Activated CD8-positive, alpha-beta T cell treated with anti-CD3 and anti-CD28 coated beads, Interleukin-2, amount 10 ng/mL, durations not matched to agents 7 days and 5 days (primary cell): Measurements from ENCODE around the gene CIB4. TPM values are rescaled to one million over a fixed set of nuclear protein-coding genes. Genes with fewer than 3 reads are reported as not detected.

Experiments
- ATAC-seq: fragments of 150-1000 bp; cut with Tn5 transposase; one replicate; pipeline ENCODE4 v1.10.0; 2021; ENCODE audit warnings: moderate library complexity
- CTCF ChIA-PET: fragments of 350-600 bp; sonication (Branson Sonifier 250); formaldehyde crosslinking; loops from one replicate; lab custom pipeline; 2021; ENCODE audit warnings: antibody characterized with exemption; lab: Charles Lee
- POLR2A ChIA-PET: fragments of 350-600 bp; sonication (Branson Sonifier 250); formaldehyde crosslinking; loops from one replicate; lab custom pipeline; 2021; ENCODE audit warnings: antibody characterized with exemption; lab: Charles Lee
- DNase-seq: peaks from one replicate; pipeline ENCODE4 v3.0.0-alpha.2; 2020
- H3K27ac Mint-ChIP-seq: one replicate; pipeline ENCODE4 v1.8.0; 2021; ENCODE audit warnings: mild to moderate bottlenecking, mixed read lengths
- H3K27me3 Mint-ChIP-seq: one replicate; pipeline ENCODE4 v1.8.0; 2021; ENCODE audit warnings: low read depth, mixed read lengths
- H3K36me3 Mint-ChIP-seq: one replicate; pipeline ENCODE4 v1.8.0; 2021; ENCODE audit warnings: low read depth, mixed read lengths
- H3K4me1 Mint-ChIP-seq: one replicate; pipeline ENCODE4 v1.8.0; 2021; ENCODE audit warnings: low read depth, mixed read lengths
- H3K4me3 Mint-ChIP-seq: one replicate; pipeline ENCODE4 v1.8.0; 2021; ENCODE audit warnings: mild to moderate bottlenecking, mixed read lengths
- H3K9me3 Mint-ChIP-seq: one replicate; pipeline ENCODE4 v1.8.0; 2022; ENCODE audit warnings: mixed read lengths; ENCODE audit not compliant: insufficient read depth
- total RNA-seq, 2 experiments: library from RNA; stranded (reverse); gene quantifications; one replicate each; pipeline ENCODE4 v1.2.3, GENCODE V29; 2021

Gene CIB4
- total RNA-seq, 2 experiments from 2014 or later: not detected

DNA sequence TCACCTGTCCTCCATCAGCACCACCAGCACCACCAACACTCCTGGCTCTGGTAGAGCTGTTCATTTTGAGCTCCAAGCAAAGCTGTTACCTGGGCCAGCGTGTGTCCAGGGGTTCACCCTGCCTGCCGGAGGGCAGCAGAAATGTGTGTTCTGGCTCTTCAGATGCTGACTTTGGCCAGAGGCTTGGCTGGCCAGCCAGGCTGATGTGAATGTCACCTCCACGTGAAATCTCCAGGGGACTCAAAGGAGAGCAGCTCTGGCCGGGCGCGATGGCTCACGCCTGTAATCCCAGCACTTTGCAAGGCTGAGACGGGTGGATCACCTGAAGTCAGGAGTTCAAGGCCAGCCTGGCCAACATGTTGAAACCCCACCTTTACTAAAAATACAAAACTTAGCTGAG is 33.5 kb downstream of the CIB4 start:
- Mint-ChIP-seq H3K4me1 (peaks cover 21% of the 10 kb centered on the region), H3K27ac (no peak overlapping the region), H3K27me3 (peaks cover 17% of the 10 kb centered on the region), H3K36me3 (no peaks in the 10 kb centered on the region), H3K9me3 (no peaks in the 10 kb centered on the region), H3K4me3 (no peak overlapping the region)
- ChIA-PET POLR2A (interaction anchor here (0.6 kb wide), 1 partner anchor 238 kb away, joined by 3 read pairs; no protein-coding TSS in a partner anchor), CTCF (interaction anchor here (3.1 to 6.5 kb wide), 3 partner anchors 11 to 136 kb away, joined by 25 to 151 read pairs (median 34); no protein-coding TSS in a partner anchor)
- DNase-seq: no peak
- ATAC-seq: no peak

DNA sequence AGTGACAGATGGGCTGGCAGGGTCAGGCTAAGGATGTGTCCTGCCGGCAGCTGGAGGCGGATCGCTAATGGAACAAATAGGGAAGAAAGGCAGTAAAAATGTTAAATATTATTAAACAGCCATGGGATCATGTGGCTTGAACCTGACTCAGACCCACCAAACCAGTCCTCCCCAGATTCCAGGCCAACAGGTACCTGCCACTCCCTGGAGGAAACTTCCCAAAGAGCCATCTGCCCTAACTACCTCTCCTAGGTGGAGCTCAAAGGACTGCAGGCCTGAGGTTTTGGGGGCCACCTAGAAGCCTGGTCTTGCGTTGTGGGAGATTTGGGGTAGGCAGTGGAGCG is 34.3 kb downstream of the CIB4 start:
- ChIA-PET POLR2A (no interaction called here), CTCF (interaction anchor here (2.6 to 6.5 kb wide), 4 partner anchors 10 to 147 kb away, joined by 8 to 151 read pairs (median 30); no protein-coding TSS in a partner anchor)
- no peak overlapping the region for H3K27ac Mint-ChIP-seq
- H3K4me3 Mint-ChIP-seq: no peak overlapping the region
- peaks cover 22% of the 10 kb centered on the region for H3K27me3 Mint-ChIP-seq
- H3K4me1 Mint-ChIP-seq: peaks cover 21% of the 10 kb centered on the region
- ATAC-seq (no peak), DNase-seq (no peak)
- no peaks in the 10 kb centered on the region for H3K9me3 Mint-ChIP-seq
- H3K36me3 Mint-ChIP-seq: no peaks in the 10 kb centered on the region

DNA sequence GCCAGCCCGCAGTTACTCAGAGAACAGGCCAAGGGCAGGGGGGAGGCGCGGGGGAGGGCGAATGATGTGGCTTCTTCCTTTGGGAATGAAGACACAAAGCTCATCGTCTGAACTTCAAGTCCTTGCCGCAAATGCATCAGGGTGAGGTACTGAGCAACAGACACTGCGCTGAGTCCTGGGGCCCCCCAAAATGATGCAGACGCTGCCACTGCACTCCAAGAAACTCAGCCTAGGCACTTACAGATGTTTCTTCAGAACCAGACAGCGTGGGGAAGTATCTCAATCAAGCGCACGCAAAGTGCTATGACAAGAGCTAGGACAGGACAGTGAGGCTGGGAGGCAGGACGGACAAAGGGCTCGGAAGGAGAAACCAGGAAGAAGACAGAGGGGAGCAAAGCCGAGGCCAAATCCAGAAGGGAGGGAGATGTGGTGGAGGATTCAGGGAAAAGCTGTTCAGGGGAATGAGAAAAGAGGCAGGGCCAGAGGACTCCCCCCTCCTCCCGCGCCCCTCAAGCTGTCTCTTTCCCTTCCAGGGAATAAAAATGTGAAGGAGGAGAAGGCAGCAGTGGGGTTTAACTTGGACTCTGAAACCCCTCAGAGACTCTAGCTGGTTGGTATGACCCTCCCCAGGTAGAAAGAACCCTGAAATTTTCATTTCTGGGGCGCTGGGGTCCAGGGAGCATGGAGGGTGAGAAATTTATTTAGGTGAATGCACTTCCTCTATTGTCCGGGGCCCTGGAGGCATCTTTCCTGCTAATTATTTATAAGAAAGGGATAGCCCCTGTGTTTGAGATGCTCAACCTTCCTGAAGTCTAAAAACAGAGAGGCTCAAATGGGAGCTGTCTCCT is 34.9 kb downstream of the CIB4 start:
- Mint-ChIP-seq H3K27me3 (peaks cover 24% of the 10 kb centered on the region), H3K36me3 (no peaks in the 10 kb centered on the region), H3K9me3 (no peaks in the 10 kb centered on the region), H3K4me1 (peaks cover 21% of the 10 kb centered on the region), H3K27ac (no peak overlapping the region), H3K4me3 (no peak overlapping the region)
- ATAC-seq (no peak), DNase-seq (no peak)
- POLR2A ChIA-PET: no interaction called here
- CTCF ChIA-PET: interaction anchor here (1.0 to 6.5 kb wide), 9 partner anchors 10 to 148 kb away, joined by 3 to 151 read pairs (median 6); no protein-coding TSS in a partner anchor

DNA sequence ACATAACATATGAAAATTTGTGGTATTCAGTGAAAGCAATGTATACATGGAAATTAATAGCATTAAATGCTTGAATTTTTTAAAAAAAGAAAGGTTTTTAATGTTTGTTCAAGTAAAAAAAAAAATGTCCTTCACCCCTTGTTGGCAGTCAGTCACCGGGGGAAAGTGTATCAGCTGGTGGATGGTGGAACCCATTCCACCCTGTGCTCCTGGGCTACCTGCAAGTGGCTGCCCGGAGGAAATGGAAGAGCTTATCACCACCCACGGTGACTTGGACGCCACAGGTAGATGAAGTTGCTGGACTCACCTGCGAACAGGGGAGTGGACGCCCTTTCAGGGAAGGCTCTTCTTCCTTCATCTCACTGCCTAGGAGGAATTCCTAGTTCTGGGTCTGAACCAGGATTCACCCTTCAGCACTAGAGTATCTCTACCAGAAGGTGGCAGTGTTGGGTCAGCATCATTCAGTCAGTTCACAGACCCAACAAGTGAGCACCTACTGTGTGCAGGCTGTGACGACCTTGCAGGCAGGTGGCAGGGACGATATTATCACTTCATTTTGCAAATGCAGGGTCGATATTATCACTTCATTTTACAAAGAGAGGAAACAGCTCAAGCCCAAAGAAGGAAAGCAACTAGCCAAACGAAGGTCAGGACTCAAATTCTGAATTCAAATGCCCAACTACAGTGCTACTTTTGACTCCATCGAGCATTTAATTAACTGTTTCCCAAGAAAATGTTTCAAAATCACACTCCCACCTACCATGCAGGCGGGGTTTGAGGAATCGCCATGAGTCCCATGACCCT is 35.8 kb downstream of the CIB4 start:
- Mint-ChIP-seq H3K36me3 (no peaks in the 10 kb centered on the region), H3K9me3 (no peaks in the 10 kb centered on the region), H3K27me3 (peaks cover 20% of the 10 kb centered on the region), H3K4me3 (no peak overlapping the region), H3K27ac (no peak overlapping the region), H3K4me1 (peaks cover 20% of the 10 kb centered on the region)
- POLR2A ChIA-PET: no interaction called here
- DNase-seq (peak; percentile 60), ATAC-seq (peak; percentile 76)
- CTCF ChIA-PET: interaction anchor here (0.6 to 6.5 kb wide), 18 partner anchors 9 to 167 kb away, joined by 3 to 151 read pairs (median 3); no protein-coding TSS in a partner anchor

DNA sequence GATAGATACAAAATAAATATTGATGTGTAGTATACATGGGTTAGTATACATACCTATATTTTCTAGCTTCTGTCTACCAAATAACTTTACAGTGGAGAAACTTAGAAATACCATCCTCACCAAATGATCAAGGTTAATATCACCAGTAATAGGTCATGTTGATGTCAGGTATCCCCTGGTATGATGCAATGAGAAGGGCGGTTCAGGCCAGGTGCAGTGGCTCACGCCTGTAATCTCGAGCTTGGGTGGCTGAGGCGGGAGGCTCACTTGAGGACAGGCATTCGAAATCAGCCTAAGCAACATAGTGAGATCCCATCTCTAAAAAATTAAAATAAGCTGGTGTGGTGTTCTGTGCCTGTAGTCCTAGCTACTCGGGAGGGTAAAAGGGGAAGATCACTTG is 38.6 kb downstream of the CIB4 start:
- no peak for ATAC-seq
- Mint-ChIP-seq H3K4me1 (no peaks in the 10 kb centered on the region), H3K9me3 (no peaks in the 10 kb centered on the region), H3K27me3 (peaks cover 17% of the 10 kb centered on the region), H3K4me3 (no peak overlapping the region), H3K36me3 (no peaks in the 10 kb centered on the region), H3K27ac (no peak overlapping the region)
- ChIA-PET CTCF (interaction anchor here (6.5 kb wide), 1 partner anchor 141 kb away, joined by 151 read pairs; no protein-coding TSS in a partner anchor), POLR2A (no interaction called here)
- no peak for DNase-seq

DNA sequence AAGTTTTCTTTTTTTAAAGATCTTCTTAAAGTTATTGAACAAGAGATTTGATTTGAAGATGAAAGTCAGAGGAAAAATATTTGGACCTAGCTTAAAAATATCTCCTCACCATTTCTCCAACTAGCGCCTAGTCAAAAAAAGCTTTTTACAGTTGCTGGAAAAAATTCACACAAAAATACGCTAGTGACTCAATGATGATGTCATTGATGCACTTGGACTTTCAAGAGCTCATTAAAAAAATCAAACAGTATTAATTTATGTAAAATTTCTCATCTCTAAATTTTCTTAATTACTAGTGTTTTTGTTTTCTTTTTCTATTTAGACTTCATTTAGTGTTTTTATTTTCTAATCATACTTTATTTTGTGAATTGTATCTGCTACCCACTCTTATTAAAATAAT is 41.8 kb downstream of the CIB4 start:
- ChIA-PET CTCF (interaction anchor here (0.9 to 3.5 kb wide), 2 partner anchors 10 to 21 kb away, joined by 3 to 11 read pairs; no protein-coding TSS in a partner anchor), POLR2A (interaction anchor here (0.6 kb wide), 1 partner anchor 91 kb away, joined by 3 read pairs; no protein-coding TSS in a partner anchor)
- peaks cover 23% of the 10 kb centered on the region for H3K27me3 Mint-ChIP-seq
- H3K4me1 Mint-ChIP-seq: peaks cover 6% of the 10 kb centered on the region
- H3K27ac Mint-ChIP-seq: no peak overlapping the region
- no peak for DNase-seq
- ATAC-seq: no peak
- H3K36me3 Mint-ChIP-seq: no peaks in the 10 kb centered on the region
- no peaks in the 10 kb centered on the region for H3K9me3 Mint-ChIP-seq
- no peak overlapping the region for H3K4me3 Mint-ChIP-seq

DNA sequence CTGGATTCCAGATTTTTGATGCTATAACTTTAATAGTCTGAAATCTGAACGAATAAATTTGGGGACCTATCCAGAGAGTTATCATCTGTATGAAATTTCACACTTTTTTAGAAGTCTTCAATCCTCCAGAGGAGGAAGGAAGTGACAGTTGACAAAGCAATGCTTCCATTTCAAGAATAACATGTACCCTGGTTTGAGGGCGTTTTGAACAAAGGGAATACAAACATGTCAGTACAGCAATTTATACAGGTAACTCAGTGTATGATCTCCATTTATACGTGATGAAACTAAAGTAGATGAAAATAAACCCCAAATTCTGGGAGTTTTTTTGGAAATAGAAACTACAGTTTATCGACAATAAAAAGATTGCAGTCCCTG is 42.2 kb downstream of the CIB4 start:
- H3K4me3 Mint-ChIP-seq: no peak overlapping the region
- ATAC-seq: no peak

DNA sequence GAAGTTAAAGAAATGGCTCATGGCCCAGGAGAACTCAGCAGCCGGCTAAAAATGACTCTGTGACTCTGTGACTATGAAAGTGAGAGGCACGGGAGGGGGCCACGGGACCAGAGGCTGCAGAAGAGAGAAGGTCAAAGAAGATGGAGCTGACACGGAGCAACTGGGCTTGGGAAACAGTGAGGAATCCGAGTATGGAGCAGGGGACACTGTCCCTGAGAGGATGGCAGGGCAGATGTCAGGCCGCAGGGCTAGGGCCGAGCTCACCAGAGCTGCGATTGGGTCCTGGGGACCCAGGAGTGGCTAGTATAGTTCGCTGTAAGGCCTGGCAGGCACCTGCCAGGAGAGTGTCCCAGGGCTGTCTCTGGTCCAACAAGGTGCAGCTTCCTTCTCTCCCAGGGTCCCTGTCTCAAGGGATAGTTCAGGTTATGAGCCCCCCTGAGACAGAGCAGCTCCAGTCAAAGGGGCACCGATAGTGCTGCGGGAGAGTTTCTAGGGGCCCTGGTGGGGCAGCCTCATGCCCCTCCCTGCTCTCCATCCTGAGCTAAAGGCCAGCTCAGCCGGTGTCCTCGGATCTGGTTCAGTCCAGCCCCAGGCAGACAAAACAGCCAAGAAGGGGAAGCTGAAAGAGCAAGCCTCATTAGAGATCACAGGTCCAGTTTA is 42.7 kb downstream of the CIB4 start:
- CTCF ChIA-PET: interaction anchor here (3.1 to 3.5 kb wide), 2 partner anchors 20 to 148 kb away, joined by 11 to 14 read pairs; no protein-coding TSS in a partner anchor
- ATAC-seq: no peak
- no peak for DNase-seq
- H3K27ac Mint-ChIP-seq: no peak overlapping the region
- H3K4me1 Mint-ChIP-seq: peaks cover 6% of the 10 kb centered on the region
- no peaks in the 10 kb centered on the region for H3K9me3 Mint-ChIP-seq
- no peaks in the 10 kb centered on the region for H3K36me3 Mint-ChIP-seq
- no peak overlapping the region for H3K4me3 Mint-ChIP-seq
- POLR2A ChIA-PET: interaction anchor here (0.6 kb wide), 1 partner anchor 91 kb away, joined by 3 read pairs; no protein-coding TSS in a partner anchor
- H3K27me3 Mint-ChIP-seq: peaks cover 28% of the 10 kb centered on the region

More for the DNA sequence above, 42.2 kb downstream of the CIB4 start:
- Mint-ChIP-seq H3K9me3 (no peaks in the 10 kb centered on the region), H3K36me3 (no peaks in the 10 kb centered on the region), H3K27ac (no peak overlapping the region), H3K27me3 (peaks cover 27% of the 10 kb centered on the region), H3K4me1 (peaks cover 6% of the 10 kb centered on the region)
- POLR2A ChIA-PET: interaction anchor here (0.6 kb wide), 1 partner anchor 91 kb away, joined by 3 read pairs; no protein-coding TSS in a partner anchor
- CTCF ChIA-PET: interaction anchor here (0.9 to 3.5 kb wide), 3 partner anchors 11 to 147 kb away, joined by 3 to 14 read pairs (median 11); no protein-coding TSS in a partner anchor
- DNase-seq: no peak

DNA sequence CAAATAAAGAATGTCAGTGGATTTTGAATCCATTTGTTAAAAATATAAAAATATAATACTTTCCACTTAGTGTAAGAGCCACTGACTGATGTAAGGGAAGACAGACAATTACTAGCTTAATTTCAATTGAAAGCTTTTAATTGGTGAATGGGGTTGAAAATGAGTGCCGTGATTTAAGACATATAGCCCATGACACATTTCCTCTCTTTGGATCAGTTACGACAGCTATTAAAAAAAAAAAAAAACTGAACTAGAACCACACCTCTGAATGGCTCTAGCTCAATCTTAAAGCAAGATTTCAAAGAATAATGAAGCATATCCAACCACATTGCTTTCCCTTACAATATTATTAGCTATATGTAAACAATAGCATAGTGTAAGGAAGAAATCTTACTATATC is 44.0 kb downstream of the CIB4 start:
- CTCF ChIA-PET: interaction anchor here (1.1 to 3.5 kb wide), 5 partner anchors 9 to 149 kb away, joined by 3 to 34 read pairs (median 11); no protein-coding TSS in a partner anchor
- Mint-ChIP-seq H3K27ac (no peak overlapping the region), H3K4me1 (peaks cover 6% of the 10 kb centered on the region), H3K9me3 (no peaks in the 10 kb centered on the region), H3K27me3 (peaks cover 26% of the 10 kb centered on the region), H3K4me3 (no peak overlapping the region), H3K36me3 (no peaks in the 10 kb centered on the region)
- no peak for ATAC-seq
- DNase-seq: no peak
- POLR2A ChIA-PET: no interaction called here

DNA sequence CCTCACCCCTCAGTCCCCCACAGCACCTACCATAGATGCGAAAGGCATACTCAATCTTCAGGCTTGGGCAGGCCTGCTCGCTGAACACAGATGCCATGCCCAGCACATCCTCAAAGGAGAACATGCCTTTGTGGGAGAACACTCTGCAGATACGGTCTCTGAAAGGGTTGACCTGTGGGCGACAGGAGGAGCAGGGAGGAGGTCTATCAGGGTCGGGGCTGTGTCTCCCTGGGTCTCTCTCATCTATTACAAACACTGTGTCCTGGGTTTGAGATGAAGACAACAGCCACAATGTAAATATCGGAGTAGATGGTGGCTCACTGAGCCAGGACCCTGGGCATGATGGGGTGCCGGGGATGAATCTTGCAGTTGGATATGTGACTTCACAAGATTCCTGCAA is 46.0 kb downstream of the CIB4 start:
- CTCF ChIA-PET: interaction anchor here (3.0 kb wide), 1 partner anchor 11 kb away, joined by 34 read pairs; no protein-coding TSS in a partner anchor
- H3K36me3 Mint-ChIP-seq: no peaks in the 10 kb centered on the region
- H3K27me3 Mint-ChIP-seq: peaks cover 23% of the 10 kb centered on the region
- H3K4me1 Mint-ChIP-seq: peaks cover 6% of the 10 kb centered on the region
- DNase-seq (no peak), ATAC-seq (no peak)
- H3K27ac Mint-ChIP-seq: no peak overlapping the region
- H3K4me3 Mint-ChIP-seq: no peak overlapping the region
- H3K9me3 Mint-ChIP-seq: no peaks in the 10 kb centered on the region
- POLR2A ChIA-PET: no interaction called here
